Mucosa of gallbladder (tissue), 1 donor: ENCODE results near the gene GRM6. TPM values are rescaled to one million over a fixed set of nuclear protein-coding genes. Genes with fewer than 3 reads are reported as not detected.
A peak's percentile ranks its signal among the peaks of the same experiment; 100 is the strongest.

Experiments used
- DNase-seq: peaks from one replicate; pipeline ENCODE4 v3.0.0-alpha.2; 2020; ENCODE audit warnings: low spot score
- total RNA-seq: library from RNA; stranded (reverse); gene quantifications from one replicate; pipeline ENCODE4 v1.2.1, GENCODE V29; 2021
- donor health status: DM: no; HTN: no; CAD: no.

Gene GRM6
- total RNA-seq, result not detected

GRCh38 chr5:178994580-178995340 lies at the start of gene GRM6:
TSS of gene GRM6 (minus strand) at chr5:178995320. CDS start at chr5:178994944, 376 bp downstream.
- DNase-seq, result no peak

GRCh38 chr5:179044765-179045164 lies 49.6 kb upstream of the GRM6 start:
- DNase-seq, result no peak

- DNase-seq, result no peak
Measured at GRCh38 chr5:179033004-179033580, 38.0 kb upstream of the GRM6 start.

- peak; percentile 96 for DNase-seq
Measured at GRCh38 chr5:179023528-179024189, 28.5 kb upstream of the GRM6 start, which contains the start of gene ZNF879. TSS of gene ZNF879 (plus strand) at chr5:179023804. CDS start at chr5:179025005, 1,201 bp downstream.

- no peak for DNase-seq
Measured at GRCh38 chr5:179008667-179009066, 13.5 kb upstream of the GRM6 start.

- DNase-seq, result no peak
Measured at GRCh38 chr5:179006564-179006963, 11.4 kb upstream of the GRM6 start.

- no peak for DNase-seq
Measured at GRCh38 chr5:178998441-178998840, 3.3 kb upstream of the GRM6 start.

- DNase-seq, result no peak
Measured at GRCh38 chr5:178997191-178997590, 2.1 kb upstream of the GRM6 start.

- DNase-seq, result no peak
Measured at GRCh38 chr5:178996156-178996555, 1.0 kb upstream of the GRM6 start.

GRCh38 chr5:178995341-178995690 lies 196 bp upstream of the GRM6 start:
- DNase-seq, result no peak

- no peak for DNase-seq
Measured at GRCh38 chr5:178993955-178994579, 1.1 kb downstream of the GRM6 start.

- no peak for DNase-seq
Measured at GRCh38 chr5:178993236-178993765, 1.8 kb downstream of the GRM6 start.

GRCh38 chr5:178992291-178992895 lies 2.7 kb downstream of the GRM6 start:
- DNase-seq, result no peak

GRCh38 chr5:178991190-178992145 lies 3.7 kb downstream of the GRM6 start:
- DNase-seq, result no peak

- no peak for DNase-seq
Measured at GRCh38 chr5:178990491-178990890, 4.6 kb downstream of the GRM6 start.

- DNase-seq, result no peak
Measured at GRCh38 chr5:178989311-178989710, 5.8 kb downstream of the GRM6 start.

GRCh38 chr5:178988436-178989220 lies 6.5 kb downstream of the GRM6 start:
- DNase-seq, result no peak

- DNase-seq, result no peak
Measured at GRCh38 chr5:178986326-178986960, 8.7 kb downstream of the GRM6 start.
